Activated T-cell treated with anti-CD3 and anti-CD28 coated beads, Interleukin-2, amount 50 U/mL, for 24 hours (primary cell): Measurements from ENCODE around the gene PXDC1.

Experiments
- DNase-seq: peaks from one replicate; pipeline ENCODE4 v3.0.0-alpha.2; 2020
- H3K27ac Mint-ChIP-seq: 2 replicates; pipeline ENCODE4 v1.8.0; 2020; ENCODE audit warnings: mild to moderate bottlenecking, mixed read lengths
- H3K27me3 Mint-ChIP-seq: 2 replicates; pipeline ENCODE4 v1.8.0; 2020; ENCODE audit warnings: mixed read lengths
- H3K36me3 Mint-ChIP-seq: 2 replicates; pipeline ENCODE4 v1.8.0; 2020; ENCODE audit warnings: low read depth, mixed read lengths
- H3K4me1 Mint-ChIP-seq: 2 replicates; pipeline ENCODE4 v1.8.0; 2020; ENCODE audit warnings: low read depth, mixed read lengths
- H3K4me3 Mint-ChIP-seq: 2 replicates; pipeline ENCODE4 v1.8.0; 2020; ENCODE audit warnings: mild to moderate bottlenecking, moderate library complexity, mixed read lengths
- H3K9me3 Mint-ChIP-seq: 2 replicates; pipeline ENCODE4 v1.8.0; 2020; ENCODE audit warnings: mixed read lengths

Gene PXDC1

DNA sequence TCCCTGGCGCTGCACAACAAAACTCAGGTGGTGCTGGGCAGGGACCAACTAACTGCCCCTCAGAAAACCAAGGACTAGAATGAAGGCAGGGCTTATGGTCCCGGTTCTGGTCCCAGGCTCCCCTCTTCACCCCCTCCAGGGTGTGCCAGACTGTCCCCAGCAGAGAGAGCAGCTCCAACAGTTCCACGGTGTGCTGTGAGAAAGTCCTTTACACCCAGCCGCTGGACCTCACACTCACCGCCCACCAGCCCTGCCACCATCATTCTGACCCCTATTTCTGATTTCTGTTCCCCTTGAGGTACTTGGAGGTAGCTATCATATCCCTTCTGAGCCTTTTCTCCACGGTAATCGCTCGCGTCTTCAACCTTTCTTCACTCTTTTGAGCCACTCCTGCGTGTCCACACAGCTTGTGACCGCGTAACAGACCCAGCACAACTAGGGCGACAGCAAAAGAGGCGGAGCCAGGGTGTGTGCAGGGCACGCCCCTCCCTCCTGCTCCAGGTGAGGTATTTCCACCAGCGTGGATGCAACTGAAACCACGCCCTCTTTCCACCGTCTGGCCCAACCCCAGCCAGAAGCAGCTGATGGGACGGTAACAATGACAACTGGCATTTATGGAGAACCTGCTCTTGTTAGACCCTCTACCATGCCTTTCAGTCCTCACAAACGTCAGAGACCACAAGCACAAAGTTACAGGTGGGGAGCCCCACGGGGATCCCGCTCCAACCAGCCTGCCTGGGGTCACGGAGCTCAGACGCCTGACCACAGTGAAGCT is 2.3 kb downstream of the PXDC1 start:
- Mint-ChIP-seq H3K36me3 (no peaks in the 10 kb centered on the region), H3K4me3 (no peak overlapping the region), H3K27ac (no peak overlapping the region), H3K4me1 (peaks cover 2% of the 10 kb centered on the region), H3K27me3 (peaks cover 57% of the 10 kb centered on the region), H3K9me3 (no peaks in the 10 kb centered on the region)
- DNase-seq: peak; percentile 28

DNA sequence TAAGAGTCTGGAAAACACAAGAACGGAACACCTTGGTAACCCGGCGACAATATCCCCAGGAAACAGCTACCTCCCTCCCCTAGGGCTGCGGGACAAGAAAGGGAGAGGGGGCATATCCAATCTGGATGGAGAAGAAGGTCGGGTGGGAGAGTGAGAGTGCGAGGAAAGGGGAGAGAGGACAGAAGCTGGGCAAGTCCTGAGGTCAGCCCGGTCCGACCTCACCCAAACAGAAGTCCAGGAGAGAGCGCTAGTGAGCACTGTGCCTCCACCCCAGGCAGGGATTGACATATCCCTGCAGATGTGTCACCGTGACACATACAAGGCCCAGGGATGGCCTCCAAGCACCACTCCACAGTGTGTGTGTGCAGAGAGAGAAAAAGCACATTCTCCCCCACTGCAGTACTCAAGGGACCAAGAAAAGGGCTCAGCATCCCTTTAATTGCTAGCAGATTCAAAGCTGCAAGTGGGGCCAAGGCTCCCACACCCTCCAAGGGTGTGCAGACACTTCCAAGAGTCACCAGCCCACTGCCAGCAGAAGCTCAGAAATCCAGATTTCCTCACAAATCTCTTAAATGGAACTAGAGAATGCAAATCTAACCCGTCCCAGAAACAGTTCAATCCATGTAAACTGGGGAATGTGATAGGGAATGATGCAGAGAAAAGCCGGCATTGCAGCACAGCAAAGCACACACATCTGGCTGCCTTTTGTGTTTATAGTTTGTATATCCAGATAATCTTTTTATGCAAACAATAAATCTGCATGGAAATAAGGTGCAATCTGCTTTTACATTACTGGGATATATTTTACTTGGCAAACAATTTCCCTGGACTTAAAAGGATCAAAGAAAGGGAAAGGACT is 3.1 kb downstream of the PXDC1 start:
- no peak overlapping the region for H3K27ac Mint-ChIP-seq
- no peak overlapping the region for H3K4me3 Mint-ChIP-seq
- no peaks in the 10 kb centered on the region for H3K9me3 Mint-ChIP-seq
- H3K27me3 Mint-ChIP-seq: peaks cover 48% of the 10 kb centered on the region
- DNase-seq: peak; percentile 52
- no peaks in the 10 kb centered on the region for H3K36me3 Mint-ChIP-seq
- H3K4me1 Mint-ChIP-seq: peaks cover 2% of the 10 kb centered on the region

DNA sequence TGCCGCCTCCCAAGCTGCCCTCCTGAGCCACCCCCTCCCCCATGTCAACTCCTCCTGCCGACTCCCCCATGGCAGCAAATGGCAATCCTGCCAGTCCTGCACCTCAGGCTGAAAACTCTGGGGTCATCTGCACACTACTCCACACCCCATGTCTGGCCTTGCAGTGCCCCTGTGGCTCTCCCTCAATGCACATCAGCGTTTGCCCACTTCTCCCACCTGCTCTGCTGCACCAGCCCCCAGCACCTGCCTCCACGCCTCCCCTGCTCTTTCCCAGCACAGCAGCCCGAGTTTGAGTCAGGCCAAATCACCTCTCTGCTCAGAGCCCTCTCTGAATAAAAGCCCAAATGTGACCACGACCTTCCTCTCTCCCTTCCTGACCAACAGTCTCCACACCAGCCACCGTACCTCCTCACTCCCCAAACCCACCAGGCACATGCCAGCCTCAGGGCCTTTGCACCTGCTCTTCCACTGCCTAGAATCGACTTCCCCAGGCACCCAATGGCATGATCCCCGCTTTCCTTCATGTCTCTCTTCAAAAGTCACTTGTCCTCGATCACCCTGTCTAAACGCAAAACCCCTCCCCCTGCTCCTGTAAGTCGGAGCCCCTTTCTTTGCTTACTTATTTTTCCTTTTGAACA is 4.3 kb downstream of the PXDC1 start:
- H3K4me3 Mint-ChIP-seq: no peak overlapping the region
- no peaks in the 10 kb centered on the region for H3K36me3 Mint-ChIP-seq
- H3K27ac Mint-ChIP-seq: no peak overlapping the region
- no peaks in the 10 kb centered on the region for H3K9me3 Mint-ChIP-seq
- H3K27me3 Mint-ChIP-seq: peaks cover 38% of the 10 kb centered on the region
- H3K4me1 Mint-ChIP-seq: peaks cover 13% of the 10 kb centered on the region
- peak; percentile 22 for DNase-seq

DNA sequence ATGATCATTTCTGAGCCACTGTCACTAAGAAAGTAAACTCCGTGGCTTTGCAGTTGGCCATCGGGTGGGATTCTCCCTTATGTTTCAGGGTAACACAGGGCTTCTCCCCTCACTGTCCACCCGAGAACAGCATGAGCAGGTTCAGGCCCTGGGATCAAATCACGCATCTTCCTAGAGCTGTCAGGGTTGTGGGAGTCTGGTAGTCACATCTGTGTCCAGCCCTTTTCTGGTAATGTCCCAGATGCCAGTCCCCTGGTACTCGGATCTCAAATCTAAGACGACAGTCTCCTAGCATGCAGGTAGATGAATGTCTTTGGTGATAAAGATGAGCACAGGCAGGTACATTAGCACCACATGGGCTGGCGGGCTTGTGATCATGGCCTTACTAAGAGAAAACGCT is 4.8 kb downstream of the PXDC1 start:
- no peak overlapping the region for H3K4me3 Mint-ChIP-seq
- H3K4me1 Mint-ChIP-seq: peaks cover 13% of the 10 kb centered on the region
- no peaks in the 10 kb centered on the region for H3K9me3 Mint-ChIP-seq
- no peak overlapping the region for H3K27ac Mint-ChIP-seq
- H3K36me3 Mint-ChIP-seq: no peaks in the 10 kb centered on the region
- DNase-seq: no peak
- peaks cover 42% of the 10 kb centered on the region for H3K27me3 Mint-ChIP-seq

DNA sequence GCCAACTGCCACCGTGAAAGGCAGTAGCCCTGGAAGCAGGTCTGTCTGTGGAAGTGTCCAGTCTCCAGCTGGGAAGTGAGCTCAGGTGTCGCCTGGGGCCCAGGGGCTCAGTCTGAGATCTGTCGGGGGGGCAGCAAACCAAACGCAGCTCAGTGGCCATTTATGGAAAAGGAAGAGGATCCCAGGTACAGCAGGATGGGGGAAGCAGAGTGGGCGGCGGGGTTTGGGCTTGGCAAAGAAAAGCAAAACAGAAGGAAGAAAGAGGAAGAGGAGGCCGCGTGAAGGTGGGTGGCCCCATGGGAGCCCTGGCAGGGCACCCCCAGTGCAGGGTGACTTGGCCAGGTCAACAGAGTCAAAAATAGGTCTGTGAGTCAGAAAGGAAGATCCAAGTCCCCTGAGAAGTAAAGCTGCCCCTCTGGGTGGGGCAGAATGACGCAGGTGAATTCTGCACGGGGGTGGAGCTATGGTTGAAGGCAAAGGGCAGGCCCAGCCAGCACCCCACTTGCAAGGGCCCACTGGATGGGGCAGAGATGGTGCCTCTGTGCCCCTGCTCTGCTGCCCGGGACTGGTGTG is 5.3 kb downstream of the PXDC1 start:
- Mint-ChIP-seq H3K36me3 (no peaks in the 10 kb centered on the region), H3K4me3 (no peak overlapping the region), H3K9me3 (no peaks in the 10 kb centered on the region), H3K27ac (no peak overlapping the region), H3K4me1 (peaks cover 13% of the 10 kb centered on the region), H3K27me3 (peaks cover 47% of the 10 kb centered on the region)
- DNase-seq: no peak

DNA sequence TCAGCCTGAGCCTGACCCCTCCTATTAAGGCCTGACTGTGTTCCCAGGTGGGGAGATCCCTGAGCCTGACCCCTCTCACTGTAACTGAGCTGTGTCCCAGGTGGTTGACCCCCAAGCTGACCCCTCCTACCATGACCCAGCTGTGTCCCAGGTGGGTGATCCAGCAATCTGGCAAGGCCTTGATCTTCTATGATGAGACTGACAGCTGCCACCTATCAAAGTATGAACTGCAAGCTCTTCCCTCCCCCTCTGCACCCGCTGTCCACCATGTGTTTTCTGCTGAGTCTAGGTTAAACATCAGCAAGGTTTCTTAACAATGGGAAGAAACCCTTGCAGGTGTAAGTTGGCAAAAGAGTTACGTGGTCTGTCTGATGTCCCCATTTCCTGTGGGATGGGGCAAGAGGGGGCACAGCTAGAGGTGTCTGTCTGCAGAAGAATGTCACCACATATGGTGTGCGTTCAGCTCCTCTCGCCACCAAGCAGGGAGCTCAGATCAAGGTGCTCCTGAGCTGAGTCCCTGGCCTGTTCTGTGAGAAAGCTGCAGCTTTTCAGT is 5.9 kb downstream of the PXDC1 start:
- Mint-ChIP-seq H3K27ac (no peak overlapping the region), H3K4me1 (peaks cover 13% of the 10 kb centered on the region), H3K36me3 (no peaks in the 10 kb centered on the region), H3K9me3 (no peaks in the 10 kb centered on the region), H3K27me3 (peaks cover 51% of the 10 kb centered on the region), H3K4me3 (no peak overlapping the region)
- DNase-seq: no peak

DNA sequence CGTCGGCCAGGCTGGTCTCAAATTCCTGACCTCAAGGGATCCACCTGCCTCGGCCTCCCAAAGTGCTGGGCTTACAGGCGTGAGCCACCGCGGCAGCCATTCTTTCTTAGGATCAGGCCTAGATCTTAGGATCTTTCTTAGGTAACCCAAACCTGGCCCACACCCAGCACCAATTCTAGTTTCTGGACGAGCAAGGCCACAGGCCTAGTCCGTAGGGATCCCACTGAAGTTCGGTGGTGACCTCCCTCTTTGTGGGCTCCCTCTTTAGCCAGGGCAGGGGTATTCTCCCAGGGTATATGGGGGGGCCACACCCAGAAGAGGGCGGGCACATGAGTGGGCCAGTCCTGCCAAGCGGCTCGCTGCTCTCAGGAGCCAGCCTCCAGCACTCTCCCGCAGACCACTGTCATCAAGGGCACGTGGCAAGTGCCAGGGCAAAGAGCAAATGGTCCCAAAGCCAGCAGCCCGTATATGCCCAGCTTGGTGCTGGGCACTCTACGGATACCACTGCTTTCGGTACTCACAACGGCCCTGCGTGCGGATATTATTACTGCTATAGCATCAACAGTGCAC is 6.5 kb downstream of the PXDC1 start:
- Mint-ChIP-seq H3K36me3 (no peaks in the 10 kb centered on the region), H3K4me1 (peaks cover 13% of the 10 kb centered on the region), H3K27ac (no peak overlapping the region), H3K27me3 (peaks cover 49% of the 10 kb centered on the region), H3K4me3 (no peak overlapping the region), H3K9me3 (no peaks in the 10 kb centered on the region)
- no peak for DNase-seq

DNA sequence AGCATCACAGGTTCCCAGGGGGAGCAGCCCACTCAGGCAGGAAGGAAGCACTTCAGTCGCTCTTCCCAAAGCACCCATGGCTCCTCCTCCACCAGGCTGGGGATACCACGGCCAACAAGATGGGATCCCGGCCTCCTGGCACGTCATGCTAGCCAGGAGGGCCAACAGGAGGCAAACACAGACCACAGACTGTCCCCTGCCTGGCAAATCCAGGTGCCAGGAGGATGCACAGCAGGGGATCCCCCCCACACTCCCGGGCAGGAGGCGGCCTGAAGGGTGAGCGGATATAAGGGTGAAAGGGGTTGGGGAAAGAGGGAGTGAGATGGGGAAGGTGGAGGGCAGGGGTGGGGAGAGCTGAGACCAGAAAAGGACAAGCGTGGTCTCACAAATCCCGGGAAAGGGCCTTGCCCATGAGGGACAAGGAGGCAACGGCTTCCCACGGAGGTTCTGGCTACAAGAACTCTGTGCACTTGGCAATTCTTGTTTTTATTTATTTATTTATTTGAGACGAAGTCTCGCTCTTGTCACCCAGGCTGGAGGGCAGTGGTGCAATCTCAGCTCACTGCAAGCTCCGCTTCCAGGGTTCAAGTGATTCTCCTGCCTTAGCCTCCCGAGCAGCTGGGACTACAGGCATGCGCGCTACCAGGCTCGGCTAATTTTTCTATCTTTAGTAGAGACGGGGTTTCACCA is 7.2 kb downstream of the PXDC1 start:
- Mint-ChIP-seq H3K27ac (no peak overlapping the region), H3K36me3 (no peaks in the 10 kb centered on the region), H3K27me3 (peaks cover 43% of the 10 kb centered on the region), H3K9me3 (no peaks in the 10 kb centered on the region), H3K4me3 (no peak overlapping the region), H3K4me1 (peaks cover 11% of the 10 kb centered on the region)
- no peak for DNase-seq

DNA sequence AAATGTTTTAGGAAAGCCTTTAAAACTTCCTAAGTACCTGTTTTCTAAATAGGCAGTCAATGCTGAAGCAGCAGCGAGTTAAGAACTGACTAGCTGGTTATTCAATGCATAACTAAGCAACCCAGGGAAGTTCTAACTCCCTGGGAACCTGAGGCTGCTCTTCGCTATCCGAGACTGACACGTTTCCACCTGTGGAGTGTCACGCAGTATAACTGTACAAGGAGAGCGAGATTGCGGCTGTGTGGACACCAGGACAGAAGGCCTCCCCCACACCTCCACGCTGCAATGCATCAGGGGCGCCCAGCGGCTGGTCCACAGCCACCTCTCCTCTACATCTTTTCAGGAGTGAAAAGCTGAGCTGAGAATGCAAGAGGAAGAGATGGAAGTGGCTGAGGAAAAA is 8.0 kb downstream of the PXDC1 start:
- peaks cover 35% of the 10 kb centered on the region for H3K27me3 Mint-ChIP-seq
- no peak overlapping the region for H3K4me3 Mint-ChIP-seq
- H3K27ac Mint-ChIP-seq: no peak overlapping the region
- H3K36me3 Mint-ChIP-seq: no peaks in the 10 kb centered on the region
- no peak for DNase-seq
- no peaks in the 10 kb centered on the region for H3K9me3 Mint-ChIP-seq
- H3K4me1 Mint-ChIP-seq: peaks cover 11% of the 10 kb centered on the region

DNA sequence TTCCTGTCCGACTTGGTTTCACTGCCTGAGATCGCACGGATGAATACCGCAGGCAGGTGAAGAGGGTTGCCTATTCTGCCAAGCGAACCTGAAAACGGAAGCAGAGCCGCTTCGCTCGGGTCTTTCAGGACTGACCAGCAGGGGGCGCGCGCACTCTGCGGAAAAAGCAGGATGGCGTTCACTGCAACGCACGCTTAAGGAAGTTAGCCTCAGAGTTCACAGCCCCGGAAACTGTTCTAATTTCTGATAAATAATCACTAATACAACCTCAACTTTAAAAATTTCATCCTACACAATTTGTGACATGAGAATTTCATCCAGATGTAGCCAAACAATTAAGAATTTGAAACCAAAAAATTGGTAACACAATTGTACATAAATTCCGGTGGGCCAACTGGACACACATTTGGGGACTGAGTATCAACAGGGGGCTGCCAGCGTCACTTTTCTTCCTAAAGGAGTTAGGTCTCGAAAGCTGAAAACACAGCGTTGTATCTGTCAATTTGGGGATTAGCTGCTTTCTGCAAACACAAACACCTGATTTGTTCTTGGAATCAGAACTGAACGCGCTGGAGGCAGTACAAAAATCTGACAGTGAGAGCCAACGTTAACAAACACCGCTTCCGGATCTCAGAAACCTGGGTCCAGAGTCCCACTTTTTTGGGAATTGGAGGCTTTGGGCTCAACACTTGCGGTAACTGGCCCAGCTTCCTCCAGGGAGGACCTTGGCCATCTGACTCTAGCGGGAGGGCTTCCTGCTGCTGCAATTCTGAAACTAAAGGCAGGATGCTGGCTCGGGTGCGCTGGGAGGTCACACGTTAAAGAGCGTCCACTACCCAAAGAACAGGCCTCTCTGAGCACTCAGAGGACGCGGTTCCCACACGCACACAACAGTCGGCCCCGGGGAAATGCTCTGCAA is 8.8 kb downstream of the PXDC1 start:
- peak; percentile 95 for DNase-seq
- H3K4me1 Mint-ChIP-seq: peaks cover 11% of the 10 kb centered on the region
- no peaks in the 10 kb centered on the region for H3K36me3 Mint-ChIP-seq
- H3K4me3 Mint-ChIP-seq: peak overlapping the region; percentile 23
- peaks cover 26% of the 10 kb centered on the region for H3K27me3 Mint-ChIP-seq
- no peaks in the 10 kb centered on the region for H3K9me3 Mint-ChIP-seq
- H3K27ac Mint-ChIP-seq: peak overlapping the region; percentile 73

DNA sequence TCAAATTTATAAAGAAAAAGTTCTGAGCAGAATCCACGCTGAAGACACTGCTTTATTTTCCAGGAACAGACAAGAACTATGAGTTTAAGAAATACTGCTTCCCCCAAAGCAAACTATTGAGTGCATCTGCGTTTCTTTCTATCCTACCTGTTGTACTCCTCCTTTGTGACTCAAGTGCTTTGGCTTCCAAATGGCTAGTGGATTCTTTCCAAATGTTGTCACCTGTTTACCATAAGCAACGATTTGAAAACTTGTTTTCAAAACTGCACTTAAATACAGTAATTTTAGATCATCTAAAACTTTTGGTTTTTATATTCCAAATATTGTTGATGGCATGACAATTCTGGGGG is 9.5 kb downstream of the PXDC1 start:
- Mint-ChIP-seq H3K27me3 (peaks cover 20% of the 10 kb centered on the region), H3K4me3 (no peak overlapping the region), H3K27ac (no peak overlapping the region), H3K9me3 (no peaks in the 10 kb centered on the region), H3K36me3 (no peaks in the 10 kb centered on the region), H3K4me1 (peaks cover 11% of the 10 kb centered on the region)
- DNase-seq: no peak

DNA sequence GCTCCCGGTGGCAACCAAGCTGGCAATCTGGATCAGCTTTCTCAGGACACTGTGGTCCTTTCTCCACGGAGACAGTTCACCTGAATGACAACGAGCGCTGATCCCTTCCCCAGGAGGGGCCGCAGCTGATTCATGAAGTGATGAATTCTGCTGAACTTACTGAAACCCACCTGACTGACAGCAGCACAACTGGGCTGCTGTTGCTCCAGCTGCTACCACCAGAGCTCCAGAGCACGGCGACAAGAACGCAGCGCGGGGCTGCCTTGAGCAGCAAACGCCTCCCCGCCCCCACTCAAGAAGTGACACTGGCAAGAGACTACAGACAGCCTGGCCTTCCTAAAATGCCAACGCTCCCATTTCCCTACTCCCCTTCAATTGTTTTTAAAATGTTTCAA is 10.0 kb downstream of the PXDC1 start:
- no peak overlapping the region for H3K4me3 Mint-ChIP-seq

More for the DNA sequence above, 10.0 kb downstream of the PXDC1 start:
- H3K4me1 Mint-ChIP-seq: peaks cover 11% of the 10 kb centered on the region
- H3K9me3 Mint-ChIP-seq: no peaks in the 10 kb centered on the region
- H3K27ac Mint-ChIP-seq: no peak overlapping the region
- H3K27me3 Mint-ChIP-seq: peaks cover 19% of the 10 kb centered on the region
- DNase-seq: peak; percentile 26
- no peaks in the 10 kb centered on the region for H3K36me3 Mint-ChIP-seq
